GM19035 (cell line): ENCODE measurements around the gene ZNF503.

ENCODE experiments used
- ATAC-seq: cut with Tn5 transposase; IDR thresholded peaks from one replicate; pipeline ENCODE4 v1.9.1; 2021; ENCODE audit not compliant: unreplicated experiment

Gene ZNF503

GRCh38 chr10:75407224-75407712, 5.7 kb upstream of the ZNF503 start:
- no peak for ATAC-seq

- no peak for ATAC-seq
Measured at GRCh38 chr10:75406462-75407223, 5.1 kb upstream of the ZNF503 start.

GRCh38 chr10:75405598-75406461, 4.3 kb upstream of the ZNF503 start:
- ATAC-seq, result no peak

GRCh38 chr10:75404815-75405597, 3.4 kb upstream of the ZNF503 start:
- no peak for ATAC-seq

GRCh38 chr10:75403939-75404814, 2.6 kb upstream of the ZNF503 start:
- ATAC-seq, result no peak

GRCh38 chr10:75403144-75403938, 1.8 kb upstream of the ZNF503 start:
- no peak for ATAC-seq

- no peak for ATAC-seq
Measured at GRCh38 chr10:75402486-75403143, 1.1 kb upstream of the ZNF503 start.

- ATAC-seq, result peak; percentile 21
Measured at GRCh38 chr10:75400771-75401568, 594 bp downstream of the ZNF503 start.

GRCh38 chr10:75400163-75400770, 1.3 kb downstream of the ZNF503 start:
- ATAC-seq, result no peak

- no peak for ATAC-seq
Measured at GRCh38 chr10:75399461-75400162, 2.0 kb downstream of the ZNF503 start.

GRCh38 chr10:75398692-75399460, 2.7 kb downstream of the ZNF503 start:
- ATAC-seq, result no peak

- ATAC-seq, result no peak
Measured at GRCh38 chr10:75398200-75398691, 3.3 kb downstream of the ZNF503 start.

- no peak for ATAC-seq
Measured at GRCh38 chr10:75397496-75398199, 3.9 kb downstream of the ZNF503 start.

GRCh38 chr10:75396631-75397495, 4.7 kb downstream of the ZNF503 start:
- no peak for ATAC-seq
